NCI-H345 treated with DMSO at 0.1 percent for 48 hours (cell line): ENCODE measurements around the gene MARK4.
"Not testable (repeated sequence)": the region's sequence is repeated elsewhere in the genome, so short reads cannot be mapped to it uniquely, and the experiment has no call there.

ENCODE experiments used
- DNase-seq: peaks from one replicate; lab custom pipeline; 2025; ENCODE audit not compliant: unreplicated experiment; lab: John Stamatoyannopoulos, UW

MARK4 gene

DNA sequence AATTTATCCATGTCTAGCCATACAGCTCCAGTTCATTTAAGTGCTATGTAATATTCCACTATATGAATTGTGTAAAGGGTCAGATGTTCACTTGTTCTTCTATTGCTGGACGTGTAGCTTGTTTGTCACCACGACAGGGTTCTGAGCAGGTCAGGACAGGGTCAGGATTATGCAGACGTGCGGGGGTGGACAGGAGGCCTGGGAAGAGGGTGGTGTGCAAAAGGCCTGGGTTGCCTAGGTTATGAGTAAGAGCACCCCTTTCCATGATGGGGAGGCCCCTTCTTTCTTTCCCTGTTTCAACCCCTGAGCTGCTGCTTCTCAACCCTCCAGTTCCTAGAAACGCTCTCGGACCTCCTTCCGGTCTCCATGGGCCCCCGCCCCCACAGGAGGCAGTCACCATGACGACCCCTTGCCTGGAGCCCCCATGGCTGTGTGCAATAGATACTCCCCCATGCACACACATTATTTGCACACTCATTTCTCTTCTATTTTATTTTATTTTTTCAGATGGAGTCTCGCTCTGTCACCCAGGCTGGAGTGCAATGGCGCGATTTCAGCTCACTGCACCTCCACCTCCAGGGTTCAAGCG lies 7.8 kb upstream of the MARK4 start:
- DNase-seq = no peak

DNA sequence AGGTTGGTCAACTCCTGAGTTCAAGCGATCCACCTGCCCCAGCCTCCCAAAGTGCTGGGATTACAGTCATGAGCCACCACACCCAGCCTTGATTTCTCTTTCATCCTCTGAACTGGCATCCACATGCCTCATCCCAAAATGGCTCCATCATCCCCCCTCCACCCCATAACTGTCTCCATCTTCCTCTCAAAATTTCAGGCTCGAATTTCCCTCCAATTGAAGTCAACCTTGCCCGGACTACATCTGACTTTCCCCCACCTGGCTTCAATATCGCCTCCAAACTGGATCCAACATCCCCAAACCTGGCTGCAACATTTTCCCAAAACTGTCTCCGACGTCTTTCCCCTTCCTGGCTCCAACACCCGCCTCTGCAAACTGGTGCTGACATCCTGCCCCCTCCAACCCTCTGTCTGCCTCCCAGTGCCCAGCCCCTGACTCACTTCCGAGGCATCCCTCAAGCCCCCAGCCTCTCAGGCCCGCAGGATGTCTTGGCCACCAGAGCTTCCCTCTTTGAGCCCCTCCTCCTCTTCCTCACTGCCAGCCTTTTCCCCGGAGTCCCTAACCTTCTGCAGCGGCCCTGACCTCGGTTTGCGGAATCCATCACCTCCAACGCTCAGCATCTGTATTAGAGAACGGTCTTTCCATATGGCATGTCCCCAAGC lies 6.8 kb upstream of the MARK4 start:
- DNase-seq = no peak

DNA sequence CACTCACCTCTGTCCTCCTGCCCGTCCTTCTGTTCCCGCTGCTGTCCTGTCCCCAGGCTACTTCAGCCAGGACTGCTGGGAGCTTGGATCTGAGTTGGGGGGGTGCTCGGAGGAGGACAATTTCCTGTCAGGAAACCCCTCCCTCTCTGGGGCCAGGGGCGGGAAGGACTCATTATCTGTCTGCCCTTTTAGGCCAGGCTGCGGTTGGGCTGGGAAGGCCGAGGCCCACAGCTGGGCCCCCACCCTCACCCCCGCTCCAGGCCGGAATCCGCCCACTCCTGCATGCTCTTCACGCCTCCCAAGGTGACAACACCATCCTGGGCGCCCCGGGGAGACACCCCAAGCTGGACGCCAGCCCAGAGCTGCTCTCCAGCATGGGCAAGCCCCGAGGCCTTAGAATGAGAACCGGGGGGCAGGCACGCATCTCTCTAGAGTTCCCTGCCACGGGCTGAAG lies 5.7 kb upstream of the MARK4 start, which contains the start of gene EXOC3L2:
EXOC3L2 (minus strand) TSS at position 74 of the 454 bp plus-strand sequence. CDS start 6,362 bp downstream, outside the sequence.
- no peak for DNase-seq

DNA sequence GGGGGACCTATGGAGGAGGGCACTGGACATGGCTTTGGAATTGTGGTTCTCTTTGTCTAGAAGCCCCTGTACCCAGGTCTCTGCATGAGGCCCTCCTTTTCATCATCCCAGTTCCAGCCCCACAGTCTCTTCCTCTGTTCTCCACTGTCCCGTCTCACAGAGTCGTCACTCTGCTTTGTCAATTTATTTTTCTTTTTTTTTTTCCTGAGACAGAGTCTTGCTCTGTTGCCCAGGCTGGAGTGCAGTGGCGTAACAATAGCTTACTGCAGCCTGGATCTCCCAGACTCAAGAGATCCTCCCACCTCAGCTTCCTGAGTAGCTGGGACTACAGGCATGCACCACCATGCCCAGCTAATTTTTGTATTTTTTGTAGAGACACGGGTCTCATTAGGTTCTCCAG lies 5.2 kb upstream of the MARK4 start:
- no peak for DNase-seq

DNA sequence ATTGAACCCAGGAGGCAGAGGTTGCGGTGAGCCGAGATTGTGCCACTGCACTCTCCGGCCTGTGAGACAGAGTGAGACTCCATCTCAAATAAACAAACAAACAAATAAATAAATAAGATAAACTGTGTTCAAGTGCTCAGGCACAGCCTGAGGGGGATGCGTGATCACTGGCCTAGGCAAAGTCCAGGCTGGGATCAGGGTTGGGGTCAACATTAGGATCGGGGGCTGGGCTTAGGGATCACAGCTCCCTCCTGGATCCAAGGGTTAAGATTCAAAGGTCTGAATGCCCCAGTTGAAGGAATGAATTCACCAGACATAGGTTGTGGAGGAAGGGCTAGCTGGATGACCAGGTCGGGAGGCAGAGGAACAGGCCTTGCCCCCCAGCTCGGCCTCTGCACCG lies 3.9 kb upstream of the MARK4 start:
- no peak for DNase-seq

DNA sequence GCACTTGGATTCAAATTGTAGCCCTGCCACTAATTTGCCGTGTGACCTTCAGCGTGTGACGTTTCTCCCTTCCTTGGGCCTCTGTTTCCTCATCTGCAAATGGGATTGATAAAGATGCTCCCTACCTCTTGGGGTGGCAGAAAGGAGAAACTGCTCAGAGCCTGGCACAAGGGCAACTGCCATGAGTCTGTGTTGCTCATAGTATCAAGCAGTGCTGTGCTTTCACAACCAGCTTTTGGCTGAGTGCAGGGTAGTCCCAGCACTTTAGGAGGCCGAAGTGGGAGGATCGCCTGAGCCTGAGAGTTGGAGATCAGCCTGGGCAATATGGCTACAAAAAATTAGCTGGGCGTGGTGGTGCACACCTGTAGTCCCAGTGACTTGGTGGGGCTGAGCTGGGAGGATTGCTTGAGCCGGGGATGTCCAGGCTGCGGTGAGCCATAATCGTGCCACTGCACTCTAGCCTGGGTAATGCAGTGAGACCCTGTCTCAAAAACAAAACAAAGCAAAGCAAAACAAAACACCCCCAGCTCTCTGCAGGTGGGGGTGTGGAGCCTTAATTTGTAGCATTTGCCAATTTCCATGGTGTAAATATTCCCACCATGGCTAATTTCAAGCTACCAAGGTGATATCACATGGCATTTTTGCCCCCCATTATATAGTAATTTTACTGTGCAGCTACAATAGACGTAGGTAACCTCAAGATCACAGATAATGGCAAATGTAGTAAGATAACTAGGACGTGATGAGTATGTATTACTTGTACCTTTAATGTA lies 1.6 kb upstream of the MARK4 start:
- DNase-seq = no peak

DNA sequence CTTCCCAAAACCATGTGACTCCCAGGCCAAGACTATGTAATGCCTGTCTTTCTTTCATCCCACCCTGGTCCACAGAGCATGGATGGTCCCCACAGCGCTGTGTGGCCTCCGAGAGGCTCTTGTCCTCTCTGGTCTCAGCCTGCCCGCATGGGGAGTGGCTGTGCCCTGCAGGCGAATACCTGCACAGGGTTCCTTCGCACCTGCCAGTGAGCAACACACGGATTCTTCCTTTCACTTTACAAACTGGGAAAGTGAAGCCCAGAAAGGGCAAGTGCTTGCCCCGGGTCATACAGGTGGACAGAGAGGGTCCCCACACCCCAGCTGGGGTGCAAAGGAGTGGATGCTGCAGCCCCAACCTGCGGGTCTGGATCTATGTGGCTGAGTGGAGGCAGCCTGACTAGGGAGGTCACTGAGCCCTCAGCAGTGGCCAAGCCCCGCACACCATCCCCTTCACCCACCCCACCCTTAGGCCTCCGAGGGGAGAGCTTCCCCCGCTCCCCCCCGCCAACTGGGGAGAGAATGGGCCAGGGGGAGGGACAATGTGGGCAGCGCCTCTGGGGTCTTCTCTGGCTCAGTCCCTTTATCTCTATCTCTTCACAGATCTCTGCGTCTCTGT lies 747 bp upstream of the MARK4 start:
- DNase-seq = no peak

DNA sequence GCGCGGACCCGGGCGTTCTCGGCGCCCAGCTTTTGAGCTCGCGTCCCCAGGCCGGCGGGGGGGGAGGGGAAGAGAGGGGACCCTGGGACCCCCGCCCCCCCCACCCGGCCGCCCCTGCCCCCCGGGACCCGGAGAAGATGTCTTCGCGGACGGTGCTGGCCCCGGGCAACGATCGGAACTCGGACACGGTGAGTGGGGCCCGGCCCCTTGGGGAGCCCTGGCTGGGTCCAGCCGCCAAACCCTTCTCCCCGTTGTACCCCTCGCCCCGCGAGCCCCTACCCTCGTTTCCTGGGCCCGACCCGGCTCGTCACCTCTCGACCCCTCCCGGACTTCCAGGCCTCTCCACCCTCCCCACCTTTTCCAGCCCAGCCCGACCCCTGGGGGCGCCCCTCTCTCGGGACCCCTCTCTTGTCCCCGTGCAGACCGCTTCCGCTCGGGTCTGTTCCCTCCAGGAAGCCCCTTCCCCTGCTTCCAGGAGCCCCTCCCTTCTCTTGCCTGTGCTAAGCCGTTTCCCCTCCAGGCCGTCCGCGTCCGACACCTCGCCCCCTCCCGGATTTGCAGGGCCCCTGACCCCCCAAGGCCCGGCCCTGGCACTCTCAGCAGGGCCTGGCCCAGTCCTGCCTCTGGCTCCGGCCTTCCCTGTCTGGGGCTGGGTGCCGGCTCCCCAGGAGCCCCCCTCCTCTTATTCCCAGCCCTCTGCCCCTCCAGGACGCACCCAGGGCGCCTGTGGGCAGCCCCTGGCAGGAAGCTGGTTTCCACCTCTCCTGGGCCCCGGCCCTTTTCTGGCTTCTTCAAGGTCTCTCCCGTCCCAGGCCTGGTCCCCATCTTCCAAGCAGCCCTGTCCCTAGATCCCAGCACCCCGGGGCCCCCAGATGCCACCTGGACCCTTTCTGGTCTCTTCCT lies 632 bp downstream of the MARK4 start:
- no peak for DNase-seq

DNA sequence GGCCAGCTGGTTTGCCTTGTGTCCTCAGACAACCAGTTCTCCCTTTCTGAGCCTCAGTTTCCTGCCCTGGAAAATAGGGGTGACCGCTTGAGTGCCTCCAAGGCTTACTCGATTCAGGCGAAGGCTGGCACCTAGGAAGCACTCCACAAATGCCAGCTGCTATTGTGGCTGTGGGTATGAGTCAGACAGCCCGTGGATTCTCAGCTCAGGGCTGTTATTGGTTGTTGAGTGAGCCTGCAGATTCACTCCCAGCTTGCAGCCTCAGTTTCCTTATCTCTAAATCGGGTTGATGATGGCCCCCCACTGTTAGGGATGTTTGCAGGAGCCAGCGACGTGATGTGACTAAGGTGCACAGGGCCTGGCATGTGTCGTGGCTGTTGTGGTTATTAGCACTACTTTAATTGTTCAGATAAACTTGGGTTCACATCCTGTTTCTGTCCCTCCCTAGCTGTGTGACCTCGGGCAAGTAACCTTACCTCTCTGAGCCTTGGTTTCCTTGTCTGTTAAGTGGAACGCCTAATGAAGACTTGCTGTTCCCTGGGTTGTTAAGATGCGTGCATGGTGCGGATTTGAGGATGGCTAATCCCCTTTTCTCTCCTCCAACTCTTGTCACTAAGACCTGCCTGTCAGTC lies 2.4 kb downstream of the MARK4 start:
- DNase-seq = no peak

DNA sequence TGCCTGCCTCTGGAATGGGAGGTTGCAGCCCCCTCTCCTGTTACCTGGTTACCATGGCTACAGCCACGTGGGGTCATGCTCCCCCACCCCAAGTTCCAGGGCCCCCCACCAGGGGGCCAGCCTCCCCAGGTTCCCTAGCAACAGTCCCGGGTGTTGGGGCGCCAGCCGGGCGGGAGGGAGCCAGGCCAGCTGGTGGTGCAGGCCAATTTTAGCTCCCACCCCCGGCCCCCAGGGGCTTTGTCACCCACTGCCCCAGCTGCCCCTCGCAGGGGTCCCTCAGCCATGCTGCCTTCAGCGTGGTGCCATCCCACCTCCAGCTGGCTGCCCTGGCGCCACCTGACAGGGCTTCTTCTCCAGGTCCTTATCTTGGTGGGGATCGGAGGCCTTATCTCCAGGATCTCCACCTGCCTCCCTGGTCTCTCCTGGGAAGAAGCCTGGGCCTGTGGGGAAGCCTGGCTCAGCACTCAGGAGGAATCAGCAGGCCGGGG lies 3.0 kb downstream of the MARK4 start:
- no peak for DNase-seq

DNA sequence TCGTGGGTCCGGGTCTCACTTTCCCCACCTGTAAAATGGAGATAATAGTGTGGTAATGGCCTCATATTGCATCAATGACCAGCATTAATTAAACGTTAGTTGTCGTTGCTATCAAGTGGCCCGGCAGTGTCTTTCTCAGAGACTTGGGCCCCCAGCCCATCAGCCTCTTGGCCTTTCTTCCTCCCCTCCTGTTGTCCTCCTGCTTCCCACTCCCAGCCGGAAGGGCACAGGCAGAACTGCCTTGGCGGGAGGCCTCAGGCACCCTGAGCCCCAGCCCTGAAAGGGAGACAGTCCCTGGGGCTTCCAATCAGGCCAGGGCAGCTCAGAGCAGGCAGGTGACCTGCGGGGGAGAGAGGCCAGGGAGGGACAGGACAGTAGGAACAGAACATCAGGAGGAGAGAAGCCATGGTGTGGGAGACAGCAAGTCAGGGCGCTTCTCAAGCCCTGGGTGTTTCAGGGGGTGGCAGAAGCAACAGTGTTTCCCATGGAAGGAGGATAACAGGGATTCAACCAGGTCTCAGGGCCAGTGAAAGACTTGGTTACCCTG lies 4.6 kb downstream of the MARK4 start:
- no peak for DNase-seq

DNA sequence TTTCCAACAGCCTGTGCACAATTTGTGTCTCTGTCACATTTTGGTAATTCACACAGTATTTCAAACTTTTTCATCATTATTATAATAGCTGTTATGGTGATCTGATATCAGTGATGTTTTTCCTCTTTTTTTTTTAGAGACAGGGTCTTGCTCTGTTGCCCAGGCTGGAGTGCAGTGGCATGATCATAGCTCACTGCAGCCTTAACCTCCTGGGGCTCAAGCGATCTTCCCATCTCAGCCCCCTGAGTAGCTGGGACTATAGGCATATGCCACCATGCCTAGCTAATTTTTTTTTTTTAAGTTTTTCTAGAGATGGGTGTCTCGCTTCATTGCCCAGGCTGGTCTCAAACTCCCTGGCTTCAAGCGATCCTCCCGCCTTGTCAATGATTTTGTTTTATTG lies 5.8 kb downstream of the MARK4 start:
- DNase-seq = no peak

DNA sequence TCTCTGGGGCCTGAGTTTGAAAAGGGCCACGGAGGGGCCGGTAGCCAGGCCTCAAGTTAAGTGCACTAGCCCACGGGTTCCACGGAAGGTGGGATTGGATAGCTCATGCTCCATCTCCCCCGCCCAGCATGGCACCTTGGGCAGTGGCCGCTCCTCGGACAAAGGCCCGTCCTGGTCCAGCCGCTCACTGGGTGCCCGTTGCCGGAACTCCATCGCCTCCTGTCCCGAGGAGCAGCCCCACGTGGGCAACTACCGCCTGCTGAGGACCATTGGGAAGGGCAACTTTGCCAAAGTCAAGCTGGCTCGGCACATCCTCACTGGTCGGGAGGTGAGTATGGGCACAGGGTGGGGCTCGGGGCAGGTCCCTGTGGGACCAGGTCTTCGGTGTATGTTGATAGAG lies 7.8 kb downstream of the MARK4 start:
- DNase-seq = no peak

DNA sequence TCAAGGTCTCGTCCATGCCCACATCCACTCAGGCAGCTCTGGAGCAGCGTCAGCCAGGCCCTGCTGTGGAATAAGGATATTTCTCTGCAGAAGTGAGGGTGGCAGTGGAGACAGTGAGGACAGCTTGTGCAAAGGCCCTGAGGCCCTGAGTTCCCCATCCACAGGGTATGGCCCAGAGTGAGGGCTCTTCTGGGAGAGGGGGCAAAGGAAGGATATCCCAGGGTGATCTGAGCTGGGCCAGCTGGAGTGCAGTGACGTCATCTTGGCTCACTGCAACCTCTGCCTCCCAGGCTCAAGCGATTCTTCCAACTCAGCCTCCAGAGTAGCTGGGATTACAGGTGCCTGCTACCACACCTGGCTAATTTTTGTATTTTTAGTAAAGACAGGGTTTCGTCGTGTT lies 11.5 kb downstream of the MARK4 start:
- no peak for DNase-seq

DNA sequence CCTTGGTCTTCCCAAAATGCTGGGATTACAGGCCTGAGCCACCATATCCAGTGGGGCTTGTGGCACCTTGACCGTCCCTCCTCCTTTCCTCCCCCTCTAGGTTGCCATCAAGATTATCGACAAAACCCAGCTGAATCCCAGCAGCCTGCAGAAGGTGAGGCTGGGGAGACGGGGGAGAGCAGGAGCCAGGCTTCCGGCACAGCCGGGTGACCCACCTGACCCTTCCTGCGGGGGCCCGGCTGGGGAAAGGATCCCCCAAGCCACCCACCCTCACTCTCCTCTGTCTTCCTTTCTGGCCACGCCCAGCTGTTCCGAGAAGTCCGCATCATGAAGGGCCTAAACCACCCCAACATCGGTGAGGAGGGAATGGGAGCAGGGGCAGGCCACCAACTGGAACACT lies 11.9 kb downstream of the MARK4 start:
- no peak for DNase-seq

DNA sequence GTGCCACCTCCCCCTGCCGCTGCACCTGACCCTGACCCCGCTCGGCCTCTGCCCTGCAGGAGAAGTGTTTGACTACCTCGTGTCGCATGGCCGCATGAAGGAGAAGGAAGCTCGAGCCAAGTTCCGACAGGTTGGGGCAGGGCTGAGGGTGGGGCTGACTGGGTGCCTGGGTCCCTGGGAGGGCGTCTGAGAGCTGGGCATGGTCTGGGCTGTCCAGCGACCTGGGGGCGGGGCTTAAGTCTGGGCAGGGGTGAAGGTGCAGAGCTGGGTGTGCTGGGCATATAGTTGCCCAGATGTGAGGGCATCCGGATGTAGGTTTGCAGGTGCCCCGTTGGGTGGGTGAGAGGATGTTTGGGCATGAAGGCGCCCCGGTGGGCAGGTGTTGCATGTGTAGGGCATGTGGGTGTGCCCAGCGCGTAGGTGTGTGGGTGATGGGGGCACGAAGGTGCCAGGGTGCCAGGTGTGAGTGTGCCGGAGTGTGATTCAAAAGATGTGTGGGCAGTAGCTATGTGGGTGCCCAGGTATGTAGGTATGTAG lies 13.8 kb downstream of the MARK4 start:
- DNase-seq = no peak

DNA sequence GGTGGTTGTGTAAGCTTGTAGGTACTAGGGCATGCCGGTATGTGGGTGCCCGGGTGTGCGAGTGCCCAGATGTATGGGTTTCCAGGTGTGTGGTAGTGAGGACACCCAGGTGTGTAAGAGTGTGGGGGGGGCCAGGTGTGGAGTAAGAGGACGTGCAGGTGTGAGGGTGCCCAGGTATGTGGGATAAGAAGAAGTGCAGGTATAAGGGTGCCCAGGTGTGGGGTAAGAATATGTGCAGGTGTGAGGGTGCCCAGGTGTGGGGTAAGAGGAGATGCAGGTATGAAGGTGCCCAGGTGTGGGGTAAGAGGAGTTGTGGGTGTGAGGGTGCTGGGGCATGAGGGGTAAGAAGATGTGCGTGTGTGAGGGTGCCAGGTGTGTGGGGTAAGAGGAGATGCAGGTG lies 14.3 kb downstream of the MARK4 start:
- DNase-seq = no peak

DNA sequence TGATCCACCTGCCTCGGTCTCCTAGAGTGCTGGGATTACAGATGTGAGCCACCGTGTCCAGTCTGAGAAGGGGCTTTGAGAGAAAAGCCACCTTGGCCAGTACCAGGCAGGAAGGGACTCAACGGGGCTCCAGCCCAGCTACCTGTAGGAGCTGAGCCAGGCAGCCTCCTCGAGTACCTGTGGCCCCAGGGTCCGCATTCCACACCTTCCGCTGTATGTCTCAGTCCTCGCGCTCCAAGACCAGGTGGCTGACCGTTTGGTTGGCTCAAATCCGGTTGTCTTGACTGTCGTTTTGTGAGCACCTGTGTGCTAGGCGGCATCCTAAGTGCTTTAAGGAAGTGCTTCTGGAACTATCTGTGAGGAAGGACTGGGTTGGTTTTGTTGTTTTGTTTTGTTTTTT lies 16.2 kb downstream of the MARK4 start:
- DNase-seq = no peak

DNA sequence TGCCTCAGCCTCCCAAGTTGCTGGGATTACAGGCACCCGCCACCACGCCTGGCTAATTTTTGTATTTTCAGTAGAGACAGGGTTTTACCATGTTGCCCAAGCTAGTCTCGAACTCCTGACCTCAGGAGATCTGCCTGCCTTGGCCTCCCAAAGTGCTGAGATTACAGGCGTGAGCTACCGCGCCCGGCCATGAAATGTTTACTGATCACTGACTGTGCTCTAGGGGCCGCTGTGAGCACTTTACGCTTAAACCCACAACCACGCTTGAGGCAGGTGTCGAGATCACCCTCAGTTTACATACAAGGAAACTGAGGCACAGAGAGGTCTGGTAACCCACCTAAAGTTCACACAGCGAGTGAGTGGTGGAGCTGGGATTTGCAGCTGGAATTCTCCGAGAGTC lies 18.9 kb downstream of the MARK4 start:
- not testable (repeated sequence) for DNase-seq
